Pons (tissue), 1 donor: ENCODE results near the gene MTNR1A.

Experiments used
- DNase-seq: peaks from one replicate; pipeline ENCODE4 v3.0.0-alpha.2; 2016; ENCODE audit warnings: low spot score

Gene MTNR1A

DNA sequence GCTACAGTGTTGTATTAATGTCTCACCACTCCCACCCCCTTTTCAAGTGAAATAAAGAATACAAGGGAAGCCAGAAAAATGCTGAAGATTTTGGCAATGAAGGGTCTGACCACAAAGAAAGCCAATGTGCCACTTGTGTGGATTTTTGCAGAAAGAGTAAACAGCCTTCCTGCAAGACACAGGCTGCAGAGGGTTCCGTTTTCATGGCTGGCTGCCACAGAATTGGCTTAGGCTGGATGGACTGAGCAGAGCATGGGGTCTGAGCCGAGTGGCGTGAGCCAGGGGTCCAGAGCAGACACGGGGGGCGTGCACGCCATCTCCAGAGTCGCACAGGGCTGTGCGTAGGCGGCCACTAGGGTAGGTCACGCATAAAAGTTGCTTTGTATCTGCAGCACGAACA is 69.2 kb downstream of the MTNR1A start:
- peak; percentile 12 for DNase-seq

DNA sequence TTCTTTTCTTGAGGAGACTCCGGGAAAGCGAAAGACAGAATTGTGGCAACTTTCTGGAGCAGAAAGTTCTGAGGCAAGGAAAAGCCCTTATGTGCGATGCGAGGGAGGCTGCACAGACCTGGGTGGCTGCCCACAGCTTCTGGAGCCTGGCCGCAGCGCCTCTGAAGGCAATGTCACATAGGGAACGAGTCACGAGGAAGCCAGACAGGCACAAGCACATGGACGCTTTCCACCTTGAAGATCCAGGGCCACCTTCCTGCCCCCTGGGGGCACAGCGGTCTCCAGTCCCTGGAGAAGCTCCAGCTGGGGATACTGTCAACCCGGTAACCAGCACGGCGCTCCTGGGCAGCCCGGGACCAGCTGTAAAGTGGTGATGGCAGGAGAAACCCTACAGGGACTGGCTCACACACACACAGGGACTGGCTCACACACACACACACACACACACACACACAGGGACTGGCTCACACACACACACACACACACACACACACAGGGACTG is 69.8 kb downstream of the MTNR1A start:
- DNase-seq, result peak; percentile 17

DNA sequence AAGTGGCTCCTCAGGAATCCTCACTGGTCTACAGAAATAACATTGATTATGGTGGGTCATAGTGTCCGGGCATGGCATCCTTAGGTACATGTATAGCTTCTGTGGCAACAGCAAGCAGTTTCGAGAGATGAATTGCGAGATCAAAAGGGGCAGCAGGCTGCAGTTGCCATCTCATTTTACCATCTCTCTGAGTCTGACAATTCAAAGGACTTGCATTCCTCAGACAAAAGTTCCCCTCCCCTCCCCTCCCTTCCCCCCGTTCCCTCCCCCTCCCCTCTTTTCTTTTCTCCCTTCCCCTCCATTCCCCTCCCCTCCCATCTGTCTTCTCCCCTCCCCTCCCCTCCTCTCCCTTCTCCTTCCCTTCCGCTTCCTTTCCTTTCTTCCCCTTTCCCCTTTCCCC is 70.2 kb downstream of the MTNR1A start:
- DNase-seq, result no peak

DNA sequence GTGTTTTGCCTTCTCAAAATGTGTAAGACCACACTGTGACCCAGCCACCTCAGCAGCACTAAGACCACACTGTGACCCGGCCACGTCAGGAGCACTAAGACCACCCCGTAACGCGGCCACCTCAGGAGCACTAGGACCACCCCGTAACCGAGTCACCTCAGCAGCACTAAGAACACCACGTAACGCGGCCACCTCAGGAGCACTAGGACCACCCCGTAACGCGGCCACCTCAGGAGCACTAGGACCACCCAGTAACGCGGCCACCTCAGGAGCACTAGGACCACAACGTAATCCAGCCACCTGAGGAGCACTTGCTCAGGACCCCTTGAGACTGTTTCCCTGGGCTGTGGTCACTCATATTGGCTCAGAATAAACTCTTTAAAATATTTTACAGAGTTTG is 71.7 kb downstream of the MTNR1A start:
- no peak for DNase-seq
